Sigmoid colon (tissue), 7 donors: Measurements from ENCODE around the gene MAPKAP1. TPM values are rescaled to one million over a fixed set of nuclear protein-coding genes. Genes with fewer than 3 reads are reported as not detected.

Source experiments
- DNase-seq: peaks from one replicate; pipeline ENCODE4 v3.0.0-alpha.2; 2019
- H3K27ac ChIP-seq, 4 donors: fragments of 200-600 bp; sonication (generic); one replicate each; pipeline ENCODE4 v1.5.1; 2016 to 2019; ENCODE audit warnings: mild to moderate bottlenecking in 1 of 4
- H3K27me3 ChIP-seq, 3 donors: fragments of 200-600 bp; sonication (generic); one replicate each; pipeline ENCODE4 v1.5.1; 2019; ENCODE audit warnings: mild to moderate bottlenecking in 1 of 3
- H3K36me3 ChIP-seq, 4 donors: fragments of 200-600 bp; sonication (generic); one replicate each; pipeline ENCODE4 v1.5.1; 2016 to 2019
- H3K4me1 ChIP-seq, 4 donors: fragments of 200-600 bp; sonication (generic); one replicate each; pipeline ENCODE4 v1.5.1; 2017 to 2019
- H3K4me3 ChIP-seq, 4 donors: fragments of 200-600 bp; sonication (generic); one replicate each; pipeline ENCODE4 v1.5.1; 2017 to 2019; ENCODE audit warnings: mild to moderate bottlenecking in 2 of 4, moderate library complexity in 1 of 4
- H3K9me3 ChIP-seq, 4 donors: fragments of 200-600 bp in 3 of 4; sonication (generic) in 3 of 4; one replicate each; pipeline versions ENCODE4 v1.5.1 to v1.6.1; 2013 to 2019
- CTCF ChIP-seq, 4 experiments: fragments of 450-650 bp in 3 of 4; fragments of 200-600 bp in 1 of 4; IDR thresholded peaks; one replicate each; pipeline ENCODE4 v1.5.1; 2016 to 2019; ENCODE audit warnings: antibody characterized with exemption in 4 of 4, mild to moderate bottlenecking in 3 of 4, moderate library complexity in 2 of 4
- EP300 ChIP-seq, 4 donors: sonication (generic); formaldehyde crosslinking; IDR thresholded peaks; one replicate each; pipeline ENCODE4 v1.6.1; 2017; ENCODE audit warnings: antibody characterized with exemption in 4 of 4
- POLR2A ChIP-seq, 2 donors: fragments of 450-650 bp; IDR thresholded peaks; one replicate each; pipeline ENCODE4 v1.6.1; 2016; ENCODE audit warnings: antibody characterized with exemption in 2 of 2, mild to moderate bottlenecking in 2 of 2, moderate library complexity in 2 of 2
- POLR2AphosphoS5 ChIP-seq, 4 donors: sonication (generic); formaldehyde crosslinking; IDR thresholded peaks; one replicate each; pipeline ENCODE4 v1.6.1; 2017; ENCODE audit warnings: antibody characterized with exemption in 4 of 4
- WGBS, 2 donors: extraction: QIAGEN DNeasy Blood & Tissue Kit; methylation state at CpG; one replicate each; pipeline ENCODE4 v1.1.7; 2013; 5-methylcytosine and 5-hydroxymethylcytosine counted together
- intact Hi-C: fragments of 100-400 bp; cut with DNase I; formaldehyde crosslinking; loops from one replicate; pipeline ENCODE4 v1.15.1; 2023
- polyA plus RNA-seq, 3 donors: library from polyadenylated mRNA; stranded (reverse); fragments of 200-250 nt; gene quantifications; one replicate each; pipeline ENCODE4 v1.2.3, GENCODE V29; 2013
- total RNA-seq, 4 donors: library from RNA; depleted of rRNA; stranded (reverse); fragments of >200 nt; gene quantifications; one replicate each; pipeline ENCODE4 v1.1.0, GENCODE V29; 2016
- donor health status: healthy with polysubstance abuse.
- donor health status: Bipolar disorder and iron deficiency.
- donor health status: healthy.

The MAPKAP1 gene
- total and polyA plus RNA-seq, 7 donors, result 37.2 to 155 (median 84.3) TPM

- peaks cover 0 to 6% (median 3%) of the 10 kb centered on the region in 4 donors for H3K4me1 ChIP-seq
- H3K27ac ChIP-seq, result no peak overlapping the region
- no peak for DNase-seq
- 97 to 98% methylated on average over 4 of the region's 4 CpGs for WGBS, 2 donors
- no peaks in the 10 kb centered on the region for H3K27me3 ChIP-seq
- intact Hi-C loops, result no loop called here
- H3K4me3 ChIP-seq, result no peak overlapping the region
- TF ChIP-seq CTCF (IDR thresholded peaks at IDR 0.05) (no peak), POLR2AphosphoS5 (IDR thresholded peaks at IDR 0.05) (no peak), EP300 (IDR thresholded peaks at IDR 0.05) (no peak), POLR2A (IDR thresholded peaks at IDR 0.05) (no peak)
- H3K9me3 ChIP-seq, result peaks cover 0 to 6% (median 0%) of the 10 kb centered on the region in 4 donors
- H3K36me3 ChIP-seq, result no peaks in the 10 kb centered on the region
Measured at GRCh38 chr9:125455876-125456275, 251.1 kb downstream of the MAPKAP1 start.

DNA sequence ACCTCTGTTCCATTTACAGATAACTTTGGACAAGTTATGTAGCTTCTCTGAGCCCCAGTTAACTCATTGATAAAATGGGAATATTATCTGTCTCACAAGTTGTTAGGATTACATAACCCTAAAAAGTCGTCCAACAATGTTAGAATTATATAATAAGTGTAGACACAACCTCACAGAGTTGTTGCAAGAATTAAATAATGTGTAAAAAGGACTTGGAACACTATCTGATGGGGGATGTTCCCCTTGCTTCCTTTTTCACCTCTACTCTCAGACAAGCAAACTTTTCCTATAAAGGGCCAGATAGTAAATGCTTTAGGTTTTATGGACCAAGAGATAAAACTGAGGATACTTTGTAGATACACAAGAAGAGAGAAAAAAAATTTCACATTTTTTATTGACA lies 251.9 kb downstream of the MAPKAP1 start:
- Histone ChIP-seq H3K27me3 (no peaks in the 10 kb centered on the region), H3K4me1 (no peaks in the 10 kb centered on the region), H3K36me3 (no peaks in the 10 kb centered on the region), H3K4me3 (no peak overlapping the region), H3K9me3 (peaks cover 0 to 6% (median 0%) of the 10 kb centered on the region in 4 donors), H3K27ac (no peak overlapping the region)
- intact Hi-C loops, result no loop called here
- 38 to 39% methylated on average over 1 of the region's 1 CpG for WGBS, 2 donors
- no peak for DNase-seq
- TF ChIP-seq CTCF (IDR thresholded peaks at IDR 0.05) (no peak), POLR2A (IDR thresholded peaks at IDR 0.05) (no peak), EP300 (IDR thresholded peaks at IDR 0.05) (no peak), POLR2AphosphoS5 (IDR thresholded peaks at IDR 0.05) (no peak)

DNA sequence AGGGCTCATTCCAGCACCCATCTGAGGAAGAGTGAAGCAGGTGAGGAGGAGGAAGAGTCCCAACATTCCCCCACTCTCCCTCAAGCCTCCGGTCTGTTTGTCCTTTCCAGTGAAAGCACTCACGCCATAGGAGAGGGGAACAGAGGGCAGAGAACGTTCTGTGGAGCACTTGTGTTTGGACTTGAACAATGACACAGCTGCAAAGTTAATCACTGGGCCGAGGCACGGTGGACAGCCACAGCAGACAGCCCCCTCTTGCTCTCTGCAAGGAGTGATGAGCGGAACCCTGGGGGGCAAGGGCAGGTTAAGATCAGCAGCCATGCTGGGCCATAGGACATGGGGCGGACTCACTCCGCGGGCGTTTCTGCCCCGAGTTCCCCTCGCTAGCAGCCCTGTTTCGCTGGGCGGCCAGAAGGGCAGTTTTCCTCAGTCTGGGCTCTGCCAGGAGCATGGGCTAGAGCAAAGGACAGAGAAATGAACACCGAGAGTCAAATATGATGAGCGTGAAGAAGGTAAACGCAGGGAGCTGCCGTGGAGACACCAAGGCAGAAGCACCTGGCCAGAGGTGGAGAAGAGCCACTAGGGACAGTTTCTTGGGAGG lies 259.7 kb downstream of the MAPKAP1 start:
- 92 to 95% methylated on average over 18 of the region's 18 CpGs for WGBS, 2 donors
- Histone ChIP-seq H3K9me3 (no peaks in the 10 kb centered on the region), H3K27me3 (no peaks in the 10 kb centered on the region), H3K27ac (no peak overlapping the region), H3K4me3 (no peak overlapping the region), H3K36me3 (peaks cover 0 to 8% (median 0%) of the 10 kb centered on the region in 4 donors), H3K4me1 (no peaks in the 10 kb centered on the region)
- intact Hi-C loops, result no loop called here
- no peak for DNase-seq
- TF ChIP-seq POLR2AphosphoS5 (IDR thresholded peaks at IDR 0.05), result no peak
- TF ChIP-seq POLR2A (IDR thresholded peaks at IDR 0.05), result no peak
- TF ChIP-seq EP300 (IDR thresholded peaks at IDR 0.05), result no peak
- TF ChIP-seq CTCF (IDR thresholded peaks at IDR 0.05), result no peak

DNA sequence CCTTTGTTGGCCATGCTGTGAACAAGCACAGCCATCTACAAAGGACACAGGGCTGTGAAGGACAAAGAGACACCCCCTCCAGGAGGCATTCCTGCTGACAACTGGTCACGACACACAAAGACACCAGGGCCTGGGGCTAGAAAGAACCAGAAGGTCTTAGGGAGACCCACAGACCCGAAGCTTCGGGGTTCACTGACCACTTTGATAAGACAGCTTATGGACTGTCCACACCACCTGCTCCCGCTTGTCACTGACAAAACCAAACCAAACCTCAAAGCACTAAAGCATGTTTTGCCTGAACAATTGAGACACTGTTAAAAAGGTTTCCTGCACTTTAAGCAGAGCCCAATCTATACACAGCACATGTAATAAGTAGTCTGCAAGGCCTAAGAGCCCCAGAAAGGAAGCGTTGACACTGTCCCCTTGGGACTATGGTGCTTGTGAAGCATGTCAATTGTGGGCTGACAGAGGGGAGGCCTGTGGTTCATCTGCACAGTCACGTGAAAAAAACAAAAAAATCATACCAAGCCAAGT lies 260.4 kb downstream of the MAPKAP1 start:
- intact Hi-C loops, result no loop called here
- no peak overlapping the region for H3K27ac ChIP-seq
- TF ChIP-seq CTCF (IDR thresholded peaks at IDR 0.05), result no peak
- no peak for TF ChIP-seq POLR2A (IDR thresholded peaks at IDR 0.05)
- no peak for TF ChIP-seq POLR2AphosphoS5 (IDR thresholded peaks at IDR 0.05)
- TF ChIP-seq EP300 (IDR thresholded peaks at IDR 0.05), result no peak
- H3K4me1 ChIP-seq, result no peaks in the 10 kb centered on the region
- 69 to 94% methylated on average over 6 of the region's 6 CpGs for WGBS, 2 donors
- no peaks in the 10 kb centered on the region for H3K27me3 ChIP-seq
- DNase-seq, result no peak
- H3K9me3 ChIP-seq, result no peaks in the 10 kb centered on the region
- no peak overlapping the region for H3K4me3 ChIP-seq
- peaks cover 0 to 8% (median 0%) of the 10 kb centered on the region in 4 donors for H3K36me3 ChIP-seq
